Epithelial cell of proximal tubule (primary cell): Measurements from ENCODE around the gene FAM227A. TPM values are rescaled to one million over a fixed set of nuclear protein-coding genes. Genes with fewer than 3 reads are reported as not detected.

Source experiments
- DNase-seq: peaks from one replicate; pipeline ENCODE4 v3.0.0-alpha.2; 2011; ENCODE audit warnings: low read depth
- H3K4me3 ChIP-seq: 2 replicates; pipeline ENCODE4 v1.5.1; 2011; ENCODE audit warnings: low read depth, mild to moderate bottlenecking, low read length
- total RNA-seq: library from RNA; depleted of rRNA; stranded (reverse); fragments of >200 nt; gene quantifications from 2 replicates; pipeline ENCODE4 v1.2.3, GENCODE V29; 2015
- TF ChIP-seq, protein P1 (sequence below): conservative IDR thresholded peaks from 2 replicates; pipeline ENCODE4 v1.5.1; 2012; ENCODE audit warnings: low read depth, mild to moderate bottlenecking, low read length

Gene FAM227A
- total RNA-seq, 1 donor from 2014 or later = 2.0 TPM

GRCh38 chr22:38531251-38531938 lies 124.8 kb downstream of the FAM227A start:
- TF ChIP-seq, protein P1, sequence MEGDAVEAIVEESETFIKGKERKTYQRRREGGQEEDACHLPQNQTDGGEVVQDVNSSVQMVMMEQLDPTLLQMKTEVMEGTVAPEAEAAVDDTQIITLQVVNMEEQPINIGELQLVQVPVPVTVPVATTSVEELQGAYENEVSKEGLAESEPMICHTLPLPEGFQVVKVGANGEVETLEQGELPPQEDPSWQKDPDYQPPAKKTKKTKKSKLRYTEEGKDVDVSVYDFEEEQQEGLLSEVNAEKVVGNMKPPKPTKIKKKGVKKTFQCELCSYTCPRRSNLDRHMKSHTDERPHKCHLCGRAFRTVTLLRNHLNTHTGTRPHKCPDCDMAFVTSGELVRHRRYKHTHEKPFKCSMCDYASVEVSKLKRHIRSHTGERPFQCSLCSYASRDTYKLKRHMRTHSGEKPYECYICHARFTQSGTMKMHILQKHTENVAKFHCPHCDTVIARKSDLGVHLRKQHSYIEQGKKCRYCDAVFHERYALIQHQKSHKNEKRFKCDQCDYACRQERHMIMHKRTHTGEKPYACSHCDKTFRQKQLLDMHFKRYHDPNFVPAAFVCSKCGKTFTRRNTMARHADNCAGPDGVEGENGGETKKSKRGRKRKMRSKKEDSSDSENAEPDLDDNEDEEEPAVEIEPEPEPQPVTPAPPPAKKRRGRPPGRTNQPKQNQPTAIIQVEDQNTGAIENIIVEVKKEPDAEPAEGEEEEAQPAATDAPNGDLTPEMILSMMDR = no peak
- no peak for DNase-seq
- H3K4me3 ChIP-seq = no peak overlapping the region

Other genes starting within 250 kb of the FAM227A start
- 0.07 TPM in 1 of 2 replicates, not detected in the other for gene KCNJ4, start 201.2 kb downstream of the FAM227A start, total RNA-seq
- 23.4 and 27.1 TPM in 2 replicates for gene KDELR3, start 188.3 kb downstream of the FAM227A start, total RNA-seq
- 186 and 275 TPM in 2 replicates for gene DDX17, start 150.1 kb downstream of the FAM227A start, total RNA-seq
- gene DMC1, start 86.2 kb downstream of the FAM227A start, total RNA-seq = 4.4 and 6.3 TPM in 2 replicates
- gene CBY1, start 246 bp upstream of the FAM227A start, total RNA-seq = 26.1 and 28.9 TPM in 2 replicates
- 67.6 and 99.6 TPM in 2 replicates for gene TOMM22, start 25.6 kb upstream of the FAM227A start, total RNA-seq
- gene JOSD1, start 44.6 kb upstream of the FAM227A start, total RNA-seq = 70.9 and 89.6 TPM in 2 replicates
- gene GTPBP1, start 49.6 kb upstream of the FAM227A start, total RNA-seq = 27.8 and 36.2 TPM in 2 replicates
- 67.8 and 88.2 TPM in 2 replicates for gene SUN2, start 99.6 kb upstream of the FAM227A start, total RNA-seq
- 12.2 and 19.9 TPM in 2 replicates for gene DNAL4, start 137.8 kb upstream of the FAM227A start, total RNA-seq
- gene NPTXR, start 187.6 kb upstream of the FAM227A start, total RNA-seq = 0.58 and 0.72 TPM in 2 replicates
- gene CBX6, start 215.8 kb upstream of the FAM227A start, total RNA-seq = 36.7 and 43.5 TPM in 2 replicates